Neural crest cell (in vitro differentiated cells): ENCODE measurements around the gene TDRD9. TPM values are rescaled to one million over a fixed set of nuclear protein-coding genes. Genes with fewer than 3 reads are reported as not detected.

Source experiments
- DNase-seq: peaks from one replicate; pipeline ENCODE4 v3.0.0; 2021; ENCODE audit warnings: low read depth, mixed read lengths, low spot score
- H3K27ac Mint-ChIP-seq: one replicate; pipeline ENCODE4 v1.8.0; 2021; ENCODE audit warnings: mild to moderate bottlenecking, mixed read lengths; ENCODE audit not compliant: unreplicated experiment
- H3K27me3 Mint-ChIP-seq: 2 replicates; pipeline ENCODE4 v1.8.0; 2021; ENCODE audit warnings: low read depth, mild to moderate bottlenecking, mixed read lengths
- H3K36me3 Mint-ChIP-seq: 2 replicates; pipeline ENCODE4 v1.8.0; 2021; ENCODE audit warnings: low read depth, mild to moderate bottlenecking, mixed read lengths
- H3K4me1 Mint-ChIP-seq: 2 replicates; pipeline ENCODE4 v1.8.0; 2021; ENCODE audit warnings: mixed read lengths
- H3K4me3 Mint-ChIP-seq: one replicate; pipeline ENCODE4 v1.8.0; 2021; ENCODE audit warnings: mild to moderate bottlenecking, mixed read lengths
- H3K9me3 Mint-ChIP-seq: 2 replicates; pipeline ENCODE4 v1.8.0; 2021; ENCODE audit warnings: mixed read lengths
- total RNA-seq: library from RNA; stranded (reverse); gene quantifications from 2 replicates; pipeline ENCODE4 v1.2.1, GENCODE V29; 2021
- TF ChIP-seq, protein P1 (sequence below): fragments of 200-600 bp; sonication (generic); conservative IDR thresholded peaks from 2 replicates; pipeline ENCODE4 v1.5.0; 2021; ENCODE audit warnings: antibody characterized with exemption, mild to moderate bottlenecking

TDRD9 gene
- total RNA-seq, 1 donor from 2014 or later, result not detected

- peaks cover 3% of the 10 kb centered on the region for H3K36me3 Mint-ChIP-seq
- DNase-seq, result no peak
- peaks cover 4% of the 10 kb centered on the region for H3K9me3 Mint-ChIP-seq
- H3K4me3 Mint-ChIP-seq, result no peak overlapping the region
- no peaks in the 10 kb centered on the region for H3K27me3 Mint-ChIP-seq
- no peak overlapping the region for H3K27ac Mint-ChIP-seq
- TF ChIP-seq, protein P1, sequence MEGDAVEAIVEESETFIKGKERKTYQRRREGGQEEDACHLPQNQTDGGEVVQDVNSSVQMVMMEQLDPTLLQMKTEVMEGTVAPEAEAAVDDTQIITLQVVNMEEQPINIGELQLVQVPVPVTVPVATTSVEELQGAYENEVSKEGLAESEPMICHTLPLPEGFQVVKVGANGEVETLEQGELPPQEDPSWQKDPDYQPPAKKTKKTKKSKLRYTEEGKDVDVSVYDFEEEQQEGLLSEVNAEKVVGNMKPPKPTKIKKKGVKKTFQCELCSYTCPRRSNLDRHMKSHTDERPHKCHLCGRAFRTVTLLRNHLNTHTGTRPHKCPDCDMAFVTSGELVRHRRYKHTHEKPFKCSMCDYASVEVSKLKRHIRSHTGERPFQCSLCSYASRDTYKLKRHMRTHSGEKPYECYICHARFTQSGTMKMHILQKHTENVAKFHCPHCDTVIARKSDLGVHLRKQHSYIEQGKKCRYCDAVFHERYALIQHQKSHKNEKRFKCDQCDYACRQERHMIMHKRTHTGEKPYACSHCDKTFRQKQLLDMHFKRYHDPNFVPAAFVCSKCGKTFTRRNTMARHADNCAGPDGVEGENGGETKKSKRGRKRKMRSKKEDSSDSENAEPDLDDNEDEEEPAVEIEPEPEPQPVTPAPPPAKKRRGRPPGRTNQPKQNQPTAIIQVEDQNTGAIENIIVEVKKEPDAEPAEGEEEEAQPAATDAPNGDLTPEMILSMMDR, result no peak
- H3K4me1 Mint-ChIP-seq, result no peaks in the 10 kb centered on the region
Measured at GRCh38 chr14:103896578-103896977, 31.7 kb upstream of the TDRD9 start.

DNA sequence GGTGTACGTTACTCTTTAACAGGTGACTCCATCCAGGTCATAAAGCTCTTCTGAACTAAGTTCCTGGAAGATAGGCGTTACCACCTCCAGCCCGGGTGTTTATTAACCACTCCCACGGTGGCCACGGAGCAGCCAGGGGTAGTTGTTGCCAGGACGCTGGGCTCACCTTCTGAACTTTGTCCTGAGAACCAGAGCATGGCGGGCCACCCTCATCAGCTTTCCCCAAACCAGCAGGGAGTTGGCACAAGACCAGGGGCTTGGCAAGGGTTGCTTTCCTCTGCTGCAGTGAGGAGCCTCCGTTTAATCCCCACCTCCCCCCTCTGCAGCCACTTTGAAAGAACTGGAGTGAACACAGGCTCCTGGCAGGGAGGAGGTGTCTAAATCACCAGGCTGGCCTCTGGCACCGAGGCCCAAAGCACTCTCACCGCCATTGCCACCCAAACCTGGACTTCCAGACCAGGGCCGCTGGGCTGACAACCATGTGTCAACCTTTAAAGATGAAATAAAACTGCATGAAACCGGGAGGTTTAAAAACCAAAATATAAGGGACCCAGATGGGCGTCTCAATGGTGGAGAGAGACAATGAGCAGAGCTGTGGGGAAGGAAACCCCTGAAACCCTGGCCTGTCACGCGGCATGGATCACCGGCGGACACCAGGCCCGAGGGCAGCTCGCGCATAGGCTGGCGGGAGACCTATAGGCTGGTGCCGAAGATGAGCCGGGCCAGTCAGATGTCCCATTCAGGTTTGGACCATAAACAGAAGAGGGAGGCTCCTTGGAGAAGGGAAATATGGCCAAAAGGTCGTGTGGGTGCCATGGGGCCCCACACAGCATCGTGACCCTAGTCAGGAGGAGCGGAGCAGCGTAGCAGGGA, 30.9 kb upstream of the TDRD9 start:
- H3K36me3 Mint-ChIP-seq, result peaks cover 3% of the 10 kb centered on the region
- H3K4me3 Mint-ChIP-seq, result no peak overlapping the region
- peak overlapping the region; percentile 28 for H3K27ac Mint-ChIP-seq
- TF ChIP-seq, protein P1, result no peak
- no peak for DNase-seq
- no peaks in the 10 kb centered on the region for H3K27me3 Mint-ChIP-seq
- peaks cover 4% of the 10 kb centered on the region for H3K9me3 Mint-ChIP-seq
- H3K4me1 Mint-ChIP-seq, result no peaks in the 10 kb centered on the region

GRCh38 chr14:103898204-103898603, 30.1 kb upstream of the TDRD9 start:
- Mint-ChIP-seq H3K27me3 (no peaks in the 10 kb centered on the region), H3K9me3 (peaks cover 4% of the 10 kb centered on the region), H3K4me3 (no peak overlapping the region), H3K27ac (peak overlapping the region; percentile 28), H3K4me1 (no peaks in the 10 kb centered on the region), H3K36me3 (peaks cover 3% of the 10 kb centered on the region)
- TF ChIP-seq, protein P1, result no peak
- no peak for DNase-seq

- TF ChIP-seq, protein P1, result no peak
- Mint-ChIP-seq H3K27ac (no peak overlapping the region), H3K4me3 (no peak overlapping the region), H3K27me3 (no peaks in the 10 kb centered on the region), H3K36me3 (peaks cover 3% of the 10 kb centered on the region), H3K9me3 (peaks cover 4% of the 10 kb centered on the region), H3K4me1 (no peaks in the 10 kb centered on the region)
- DNase-seq, result no peak
Measured at GRCh38 chr14:103898711-103899110, 29.5 kb upstream of the TDRD9 start.

- Mint-ChIP-seq H3K36me3 (peaks cover 3% of the 10 kb centered on the region), H3K4me1 (no peaks in the 10 kb centered on the region), H3K27me3 (no peaks in the 10 kb centered on the region), H3K27ac (no peak overlapping the region), H3K9me3 (peaks cover 4% of the 10 kb centered on the region), H3K4me3 (no peak overlapping the region)
- TF ChIP-seq, protein P1, result no peak
- DNase-seq, result no peak
Measured at GRCh38 chr14:103899316-103899715, 28.9 kb upstream of the TDRD9 start.
